Erythroblast (primary cell): ENCODE measurements around the gene MMP20.

ENCODE experiments used
- GATA1 ChIP-seq: IDR thresholded peaks from 2 replicates; pipeline ENCODE4 v1.6.1; 2011; ENCODE audit warnings: low read depth, mild to moderate bottlenecking, control low read depth, low read length, moderate library complexity
- POLR2A ChIP-seq: IDR thresholded peaks from 2 replicates; pipeline ENCODE4 v1.6.1; 2011; ENCODE audit warnings: mild to moderate bottlenecking, low read length

GRCh38 chr11:102637731-102638130 is 12.6 kb upstream of the MMP20 start:
- no peak for TF ChIP-seq POLR2A
- TF ChIP-seq GATA1, result no peak
